Kidney (tissue), 14 donors: Measurements from ENCODE around the gene SLC25A22. TPM values are rescaled to one million over a fixed set of nuclear protein-coding genes. Genes with fewer than 3 reads are reported as not detected.

Experiments
- DNase-seq, 5 donors: peaks; one replicate each; pipeline ENCODE4 v3.0.0-alpha.2; 2013 to 2020
- FAIRE-seq: peaks from 2 replicates; lab custom pipeline; 2012; peaks lifted over from hg19 to GRCh38; lab: Jason Lieb, UNC
- H3K27ac ChIP-seq, 2 donors: one replicate each; pipeline ENCODE4 v1.7.0; 2013; ENCODE audit warnings: low read depth in 2 of 2, low read length in 2 of 2, inconsistent platforms in 1 of 2
- H3K27me3 ChIP-seq: one replicate; pipeline ENCODE4 v1.7.1; 2013; ENCODE audit warnings: low read length, inconsistent platforms; ENCODE audit not compliant: control insufficient read depth, insufficient read depth
- H3K36me3 ChIP-seq, 3 donors: one replicate each; pipeline versions ENCODE4 v1.7.0 to v1.7.1; 2013; ENCODE audit warnings: low read length in 3 of 3, control low read depth in 1 of 3, inconsistent platforms in 1 of 3; ENCODE audit not compliant: insufficient read depth in 3 of 3, control insufficient read depth in 2 of 3
- H3K4me1 ChIP-seq, 3 donors: one replicate each; pipeline versions ENCODE4 v1.7.0 to v1.7.1; 2013; ENCODE audit warnings: low read length in 3 of 3, inconsistent platforms in 1 of 3, low read depth in 1 of 3; ENCODE audit not compliant: control insufficient read depth in 2 of 3, insufficient read depth in 2 of 3
- H3K4me3 ChIP-seq, 3 donors: one replicate each; pipeline versions ENCODE4 v1.7.0 to v1.8.1; 2013; ENCODE audit warnings: low read length in 3 of 3, control low read depth in 1 of 3, inconsistent platforms in 1 of 3
- H3K9ac ChIP-seq, 3 donors: one replicate each; pipeline versions ENCODE4 v1.7.0 to v1.7.1; 2013; ENCODE audit warnings: low read length in 3 of 3, control low read depth in 1 of 3, inconsistent platforms in 1 of 3
- H3K9me3 ChIP-seq, 3 donors: one replicate each; pipeline versions ENCODE4 v1.7.0 to v1.7.1; 2013; ENCODE audit warnings: low read length in 3 of 3, control low read depth in 1 of 3, inconsistent platforms in 1 of 3; ENCODE audit not compliant: control insufficient read depth in 2 of 3, insufficient read depth in 1 of 3
- intact Hi-C: fragments of 100-400 bp; cut with DNase I; formaldehyde crosslinking; loops from one replicate; pipeline ENCODE4 v1.11.1; 2022
- polyA plus RNA-seq: library from polyadenylated mRNA; stranded (reverse); fragments of 350-450 nt; fragmentation: Illumina TruSeq; extraction: RNeasy Lipid Tissue Mini Kit (QIAGEN cat#74804); gene quantifications from one replicate; pipeline ENCODE4 v1.2.3, GENCODE V29; 2014; ENCODE audit warnings: low read depth, low replicate concordance; ENCODE audit not compliant: insufficient read depth
- total RNA-seq: library from RNA; stranded (reverse); fragmentation: NEBNext Ultra II Directional; extraction: Animal tissue kit (Norgen Biotek cat#: 25700); gene quantifications from one replicate; pipeline ENCODE4 v1.2.1, GENCODE V29; 2021
- TF ChIP-seq, protein P1 (sequence below): IDR thresholded peaks from 3 replicates; pipeline ENCODE4 v1.5.1; 2012; ENCODE audit warnings: mild to moderate bottlenecking, moderate library complexity, borderline replicate concordance; ENCODE audit not compliant: insufficient read depth; ENCODE audit errors: extremely low read depth
- donor health status: control.
- donor health status: control.
- donor health status: control.
- donor health status: control.
- donor health status: control.
- donor health status: DM: yes; HTN: yes; CAD: no.
- donor health status: Normal renal cell carcinoma (clear cell type).

The SLC25A22 gene
- total and polyA plus RNA-seq, 2 donors from 2014 or later: 14.3 to 17.8 TPM

DNA sequence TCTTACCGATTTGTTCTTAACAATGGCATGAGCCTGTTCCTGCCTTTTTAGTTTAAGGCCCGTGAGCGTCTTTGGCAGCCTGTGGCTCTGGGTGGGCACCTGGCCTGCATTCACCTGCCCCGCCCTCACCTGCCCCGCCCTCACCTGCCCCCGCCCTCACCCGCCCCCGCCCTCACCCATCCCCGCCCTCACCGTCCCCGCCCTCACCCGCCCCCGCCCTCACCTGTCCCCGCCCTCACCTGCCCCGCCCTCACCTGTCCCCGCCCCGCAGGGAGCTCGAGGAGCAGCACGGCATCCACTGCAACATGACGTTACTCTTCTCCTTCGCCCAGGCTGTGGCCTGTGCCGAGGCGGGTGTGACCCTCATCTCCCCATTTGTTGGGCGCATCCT lies 35.0 kb downstream of the SLC25A22 start:
- TF ChIP-seq, protein P1, sequence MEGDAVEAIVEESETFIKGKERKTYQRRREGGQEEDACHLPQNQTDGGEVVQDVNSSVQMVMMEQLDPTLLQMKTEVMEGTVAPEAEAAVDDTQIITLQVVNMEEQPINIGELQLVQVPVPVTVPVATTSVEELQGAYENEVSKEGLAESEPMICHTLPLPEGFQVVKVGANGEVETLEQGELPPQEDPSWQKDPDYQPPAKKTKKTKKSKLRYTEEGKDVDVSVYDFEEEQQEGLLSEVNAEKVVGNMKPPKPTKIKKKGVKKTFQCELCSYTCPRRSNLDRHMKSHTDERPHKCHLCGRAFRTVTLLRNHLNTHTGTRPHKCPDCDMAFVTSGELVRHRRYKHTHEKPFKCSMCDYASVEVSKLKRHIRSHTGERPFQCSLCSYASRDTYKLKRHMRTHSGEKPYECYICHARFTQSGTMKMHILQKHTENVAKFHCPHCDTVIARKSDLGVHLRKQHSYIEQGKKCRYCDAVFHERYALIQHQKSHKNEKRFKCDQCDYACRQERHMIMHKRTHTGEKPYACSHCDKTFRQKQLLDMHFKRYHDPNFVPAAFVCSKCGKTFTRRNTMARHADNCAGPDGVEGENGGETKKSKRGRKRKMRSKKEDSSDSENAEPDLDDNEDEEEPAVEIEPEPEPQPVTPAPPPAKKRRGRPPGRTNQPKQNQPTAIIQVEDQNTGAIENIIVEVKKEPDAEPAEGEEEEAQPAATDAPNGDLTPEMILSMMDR: no peak
- Histone ChIP-seq H3K27me3 (no peaks in the 10 kb centered on the region), H3K36me3 (peaks cover 0 to 36% (median 19%) of the 10 kb centered on the region in 3 donors), H3K4me1 (peaks cover 0 to 2% (median 0%) of the 10 kb centered on the region in 3 donors), H3K9me3 (no peaks in the 10 kb centered on the region), H3K9ac (no peak overlapping the region), H3K4me3 (no peak overlapping the region), H3K27ac (no peak overlapping the region)
- DNase-seq (peak in 1 of 5 donors; percentile 81), FAIRE-seq (no peak)
- intact Hi-C loops: no loop called here

GRCh38 chr11:762421-763072 lies 35.5 kb downstream of the SLC25A22 start:
- intact Hi-C loops: no loop called here
- TF ChIP-seq, protein P1: no peak
- Histone ChIP-seq H3K36me3 (peaks cover 0 to 38% (median 19%) of the 10 kb centered on the region in 3 donors), H3K27me3 (no peaks in the 10 kb centered on the region), H3K27ac (no peak overlapping the region), H3K9me3 (no peaks in the 10 kb centered on the region), H3K4me3 (no peak overlapping the region), H3K4me1 (peaks cover 0 to 2% (median 0%) of the 10 kb centered on the region in 3 donors), H3K9ac (no peak overlapping the region)
- DNase-seq: peak in 1 of 5 donors; percentile 76
- no peak for FAIRE-seq

GRCh38 chr11:761526-762108 lies 36.5 kb downstream of the SLC25A22 start:
- Histone ChIP-seq H3K27ac (no peak overlapping the region), H3K36me3 (peaks cover 0 to 41% (median 22%) of the 10 kb centered on the region in 3 donors), H3K9me3 (no peaks in the 10 kb centered on the region), H3K4me1 (peaks cover 0 to 2% (median 0%) of the 10 kb centered on the region in 3 donors), H3K4me3 (no peak overlapping the region), H3K27me3 (no peaks in the 10 kb centered on the region), H3K9ac (no peak overlapping the region)
- TF ChIP-seq, protein P1: no peak
- intact Hi-C loops: no loop called here
- no peak for DNase-seq
- no peak for FAIRE-seq
